Measurements from ENCODE around the gene SOX1.
A peak's percentile ranks its signal among the peaks of the same experiment; 100 is the strongest.

SOX1 gene

GRCh38 chr13:112067116-112067741 lies at the start of gene SOX1:
SOX1 (plus strand) TSS chr13:112067149; CDS start chr13:112067659, 510 bp downstream.
- DNase-seq = no peak

GRCh38 chr13:112024577-112024976 lies 42.4 kb upstream of the SOX1 start:
- DNase-seq = no peak

GRCh38 chr13:112027250-112027649 lies 39.7 kb upstream of the SOX1 start:
- no peak for DNase-seq

GRCh38 chr13:112028481-112028880 lies 38.5 kb upstream of the SOX1 start:
- DNase-seq = no peak

- DNase-seq = no peak
Observed at GRCh38 chr13:112029143-112029542, 37.8 kb upstream of the SOX1 start.

- no peak for DNase-seq
Observed at GRCh38 chr13:112032186-112032993, 34.6 kb upstream of the SOX1 start.

- DNase-seq = no peak
Observed at GRCh38 chr13:112034231-112034630, 32.7 kb upstream of the SOX1 start.

- DNase-seq = no peak
Observed at GRCh38 chr13:112034846-112035245, 32.1 kb upstream of the SOX1 start.

GRCh38 chr13:112042496-112042895 lies 24.5 kb upstream of the SOX1 start:
- no peak for DNase-seq

- no peak for DNase-seq
Observed at GRCh38 chr13:112052213-112052612, 14.7 kb upstream of the SOX1 start.

GRCh38 chr13:112053167-112053743 lies 13.7 kb upstream of the SOX1 start:
- no peak for DNase-seq

- DNase-seq = no peak
Observed at GRCh38 chr13:112053744-112054615, 13.0 kb upstream of the SOX1 start.

GRCh38 chr13:112054616-112055015 lies 12.3 kb upstream of the SOX1 start:
- no peak for DNase-seq

- DNase-seq = no peak
Observed at GRCh38 chr13:112055036-112055914, 11.7 kb upstream of the SOX1 start.

- DNase-seq = no peak
Observed at GRCh38 chr13:112055915-112056269, 11.1 kb upstream of the SOX1 start.

- peak; percentile 56 for DNase-seq
Observed at GRCh38 chr13:112056284-112056727, 10.6 kb upstream of the SOX1 start.

GRCh38 chr13:112056739-112057438 lies 10.1 kb upstream of the SOX1 start:
- no peak for DNase-seq

- DNase-seq = no peak
Observed at GRCh38 chr13:112057439-112057735, 9.6 kb upstream of the SOX1 start.

GRCh38 chr13:112057736-112058518 lies 9.0 kb upstream of the SOX1 start:
- DNase-seq = no peak

GRCh38 chr13:112058519-112058873 lies 8.5 kb upstream of the SOX1 start:
- no peak for DNase-seq

- DNase-seq = no peak
Observed at GRCh38 chr13:112058941-112059340, 8.0 kb upstream of the SOX1 start.

Data from NCI-H1436 (cell line).